ENCODE data around the gene SH3BP4. TPM values are rescaled to one million over a fixed set of nuclear protein-coding genes. Genes with fewer than 3 reads are reported as not detected.

Gene SH3BP4
- total and polyA plus RNA-seq, 10 of the 15 experiments (the other 5 are each of a cell fraction or from before 2014, with no cell fraction given) = 0.03 to 0.36 TPM; not detected in 8

DNA sequence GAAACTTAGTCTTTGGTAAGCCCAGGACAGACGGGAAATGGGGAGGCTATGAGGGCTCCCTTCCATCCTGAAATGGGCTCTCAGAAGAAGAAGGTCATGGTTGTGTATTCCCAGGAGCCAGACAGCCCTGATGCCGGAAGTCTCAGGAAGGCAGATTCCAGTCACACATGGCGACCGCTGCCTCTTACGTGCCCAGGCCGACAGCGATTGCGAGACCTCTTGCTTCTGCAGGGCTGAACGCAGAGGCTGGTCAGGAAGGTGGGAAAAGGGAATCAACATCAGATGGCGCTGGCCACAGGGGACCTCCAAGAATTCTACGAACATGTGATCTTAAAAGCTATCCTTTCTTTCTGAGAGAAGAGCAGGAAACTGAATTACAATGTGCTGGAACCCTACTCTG is 22.8 kb upstream of the SH3BP4 start (continued):
- TF ChIP-seq KDM1A (IDR thresholded peaks at IDR 0.05; ENCODE audit: borderline replicate concordance) (no peak), HSF1 (IDR thresholded peaks at IDR 0.05; ENCODE audit: low read depth, low read length) (no peak), MYC (IDR thresholded peaks at IDR 0.05; ENCODE audit: insufficient read depth, insufficient read length, insufficient replicate concordance, low read length, severe bottlenecking) (no peak), CEBPB (IDR thresholded peaks at IDR 0.05; ENCODE audit: borderline replicate concordance in 1 of 2, low read depth in 2 of 2, low read length in 2 of 2) (no peak)
- TF ChIP-seq, protein P1, sequence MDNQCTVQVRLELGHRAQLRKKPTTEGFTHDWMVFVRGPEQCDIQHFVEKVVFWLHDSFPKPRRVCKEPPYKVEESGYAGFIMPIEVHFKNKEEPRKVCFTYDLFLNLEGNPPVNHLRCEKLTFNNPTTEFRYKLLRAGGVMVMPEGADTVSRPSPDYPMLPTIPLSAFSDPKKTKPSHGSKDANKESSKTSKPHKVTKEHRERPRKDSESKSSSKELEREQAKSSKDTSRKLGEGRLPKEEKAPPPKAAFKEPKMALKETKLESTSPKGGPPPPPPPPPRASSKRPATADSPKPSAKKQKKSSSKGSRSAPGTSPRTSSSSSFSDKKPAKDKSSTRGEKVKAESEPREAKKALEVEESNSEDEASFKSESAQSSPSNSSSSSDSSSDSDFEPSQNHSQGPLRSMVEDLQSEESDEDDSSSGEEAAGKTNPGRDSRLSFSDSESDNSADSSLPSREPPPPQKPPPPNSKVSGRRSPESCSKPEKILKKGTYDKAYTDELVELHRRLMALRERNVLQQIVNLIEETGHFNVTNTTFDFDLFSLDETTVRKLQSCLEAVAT (IDR thresholded peaks at IDR 0.05) = no peak

GRCh38 chr2:234930397-234930796 is 21.4 kb upstream of the SH3BP4 start:
- POLR2A ChIA-PET = no interaction called here
- CTCF ChIA-PET = no interaction called here
- SMC1A ChIA-PET (ENCODE audit: uncharacterized antibody, unreplicated experiment) = no interaction called here
- no TSS peak for BruUV-seq (replicated peaks)
- RAD21 ChIA-PET (ENCODE audit: unreplicated experiment) = no interaction called here
- Histone ChIP-seq H4K20me1 (ENCODE audit: control insufficient read depth, insufficient read depth) (no peaks in the 10 kb centered on the region), H3K27ac (ENCODE audit: control insufficient read depth, insufficient read depth) (no peak overlapping the region), H3K4me1 (ENCODE audit: control insufficient read depth, insufficient read depth, low read length) (no peaks in the 10 kb centered on the region), H3K4me2 (ENCODE audit: control insufficient read depth, insufficient read depth) (no peak overlapping the region), H3K36me3 (ENCODE audit: control insufficient read depth in 2 of 2, insufficient read depth in 2 of 2, low read length in 1 of 2) (no peaks in the 10 kb centered on the region), H2AFZ (ENCODE audit: control insufficient read depth, low read depth, low read length) (no peak overlapping the region), H3K9me3 (replicated peaks; ENCODE audit: control insufficient read depth, insufficient read depth, low read length) (no peaks in the 10 kb centered on the region), H3K9ac (ENCODE audit: control insufficient read depth, insufficient read depth, low read length) (no peak overlapping the region), H3K79me2 (ENCODE audit: control insufficient read depth, insufficient read depth, low read length) (no peaks in the 10 kb centered on the region), H3K27me3 (replicated peaks in 1 of 2; ENCODE audit: control insufficient read depth in 2 of 2, insufficient read depth in 2 of 2, low read length in 1 of 2) (no peaks in the 10 kb centered on the region), H3K4me3 (no peak overlapping the region)
- 0% methylated on average over 4 of the region's 4 CpGs for WGBS (ENCODE audit: insufficient coverage, insufficient replicate concordance, low lambda C conversion rate, missing lambda C conversion rate)
- intact Hi-C loops (cut with micrococcal nuclease; ENCODE audit: unreplicated experiment) (no loop called here), in situ Hi-C loops (cut with MboI) (no loop called here)
- ATAC-seq (no peak), DNase-seq (ENCODE audit: low read depth, low spot score) (no peak), FAIRE-seq (no peak)
- TF ChIP-seq CHD4 (IDR thresholded peaks at IDR 0.05) (no peak), NFXL1 (IDR thresholded peaks at IDR 0.05; ENCODE audit: borderline replicate concordance) (no peak), ELK1 (IDR thresholded peaks at IDR 0.05; ENCODE audit: low read depth, low read length) (no peak), PML (IDR thresholded peaks at IDR 0.05; ENCODE audit: low read length) (no peak), CHD2 (IDR thresholded peaks at IDR 0.05; ENCODE audit: borderline replicate concordance, low read depth, low read length) (no peak), CREM (IDR thresholded peaks at IDR 0.05; ENCODE audit: low read depth) (no peak), USF2 (IDR thresholded peaks at IDR 0.05; ENCODE audit: borderline replicate concordance, low read depth, low read length) (no peak), BACH1 (IDR thresholded peaks at IDR 0.05; ENCODE audit: borderline replicate concordance) (no peak), NFIC (IDR thresholded peaks at IDR 0.05; ENCODE audit: low read depth, low read length) (no peak), RBBP5 (conservative IDR thresholded peaks at IDR 0.05) (no peak), KDM1A (IDR thresholded peaks at IDR 0.05; ENCODE audit: borderline replicate concordance) (no peak)
- TF ChIP-seq, protein P2, sequence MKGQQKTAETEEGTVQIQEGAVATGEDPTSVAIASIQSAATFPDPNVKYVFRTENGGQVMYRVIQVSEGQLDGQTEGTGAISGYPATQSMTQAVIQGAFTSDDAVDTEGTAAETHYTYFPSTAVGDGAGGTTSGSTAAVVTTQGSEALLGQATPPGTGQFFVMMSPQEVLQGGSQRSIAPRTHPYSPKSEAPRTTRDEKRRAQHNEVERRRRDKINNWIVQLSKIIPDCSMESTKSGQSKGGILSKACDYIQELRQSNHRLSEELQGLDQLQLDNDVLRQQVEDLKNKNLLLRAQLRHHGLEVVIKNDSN (IDR thresholded peaks at IDR 0.05; ENCODE audit: borderline replicate concordance, extremely low read length, insufficient read depth, low read depth, low read length) = no peak
- TF ChIP-seq, protein P1 (IDR thresholded peaks at IDR 0.05) = no peak

Data from GM12878 (cell line).